ENCODE data around the gene CYP27B1. TPM values are rescaled to one million over a fixed set of nuclear protein-coding genes. Genes with fewer than 3 reads are reported as not detected.

The CYP27B1 gene
- total and polyA plus RNA-seq, 4 experiments from 2014 or later: 0.55 to 1.4 (median 0.78) TPM

DNA sequence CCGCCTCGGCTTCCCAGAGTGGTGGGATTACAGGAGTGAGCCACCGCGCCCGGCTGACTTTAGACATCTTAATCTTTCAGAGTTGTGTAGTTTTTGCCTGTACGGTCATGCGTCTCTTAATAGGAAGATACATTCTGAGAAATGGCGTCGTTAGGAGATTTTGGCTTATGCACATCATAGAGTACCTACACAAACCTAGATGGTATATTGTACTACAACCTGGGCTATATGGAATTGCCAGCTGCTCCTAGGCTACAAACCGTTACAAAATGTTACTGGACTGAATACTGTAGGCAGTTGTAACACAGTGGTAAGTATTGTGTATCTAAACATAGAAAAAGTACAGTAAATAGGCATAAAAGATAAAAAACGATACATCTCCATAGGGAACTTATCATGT, 17.0 kb upstream of the CYP27B1 start:
- H3K4me1 ChIP-seq (ENCODE audit: insufficient read depth, low read length): peaks cover 49% of the 10 kb centered on the region
- POLR2A ChIA-PET (ENCODE audit: partially characterized antibody): interaction anchor here (0.8 to 7.0 kb wide), 7 partner anchors 11 to 121 kb away, joined by 3 to 53 read pairs (median 7); partner anchors contain the start of genes CYP27B1, EEF1AKMT3, MARCHF9 and METTL1
- peak overlapping the region; percentile 72 to 98 (median 85) for H3K27ac Mint-ChIP-seq

DNA sequence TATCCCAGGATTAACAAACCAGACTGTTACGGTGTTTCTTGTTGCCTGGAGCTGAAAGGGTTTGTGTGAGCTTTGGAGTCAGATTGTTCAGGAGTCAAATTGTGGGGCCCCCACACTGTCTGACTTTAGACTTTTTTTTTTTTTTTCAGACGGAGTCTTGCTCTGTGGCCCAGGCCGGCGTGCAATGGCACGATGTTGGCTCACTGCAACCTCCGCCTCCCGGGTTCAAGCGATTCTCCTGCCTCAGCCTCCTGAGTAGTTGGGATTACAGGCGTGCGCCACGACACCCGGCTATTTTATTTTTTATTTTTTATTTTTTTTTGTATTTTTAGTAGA, 16.6 kb upstream of the CYP27B1 start:
- POLR2A ChIA-PET (ENCODE audit: partially characterized antibody): interaction anchor here (0.9 to 7.0 kb wide), 13 partner anchors 10 to 158 kb away, joined by 3 to 53 read pairs (median 4); partner anchors contain the start of genes ATP23, CYP27B1, EEF1AKMT3 and MARCHF9
- peaks cover 53% of the 10 kb centered on the region for H3K4me1 ChIP-seq (ENCODE audit: insufficient read depth, low read length)
- peak overlapping the region; percentile 95 to 100 (median 99) for H3K27ac Mint-ChIP-seq
- no peaks in the 10 kb centered on the region for H3K27me3 ChIP-seq (ENCODE audit: insufficient read depth, low read length)
- H3K4me3 ChIP-seq (ENCODE audit: low read length in 2 of 2): peak overlapping the region; percentile 92 to 97
- peaks cover 18 to 39% of the 10 kb centered on the region in 2 donors for H3K36me3 Mint-ChIP-seq
- no peak for DNase-seq
- H3K27ac ChIP-seq (ENCODE audit: low read depth, low read length): peak overlapping the region; percentile 73
- intact Hi-C loops (cut with micrococcal nuclease): loop anchor here (2.0 kb wide), 1 partner anchor 201 kb away; no protein-coding TSS in a partner anchor
- peak overlapping the region; percentile 95 to 100 (median 98) for H3K4me3 Mint-ChIP-seq
- CTCF ChIA-PET (ENCODE audit: partially characterized antibody): interaction anchor here (0.7 to 7.8 kb wide), 15 partner anchors 10 to 325 kb away, joined by 3 to 64 read pairs (median 4); partner anchors contain the start of genes AVIL, CTDSP2, EEF1AKMT3 and METTL1
- peaks cover 0 to 4% (median 0%) of the 10 kb centered on the region in 8 donors for H3K9me3 Mint-ChIP-seq
- H3K36me3 ChIP-seq (ENCODE audit: insufficient read depth, low read length): peaks cover 21% of the 10 kb centered on the region
- H3K9me3 ChIP-seq (ENCODE audit: control insufficient read depth in 1 of 2, low read length in 2 of 2): no peaks in the 10 kb centered on the region
- peaks cover 43 to 51% (median 47%) of the 10 kb centered on the region in 4 donors for H3K4me1 Mint-ChIP-seq
- H3K27me3 Mint-ChIP-seq: no peaks in the 10 kb centered on the region

More for the DNA sequence above, 17.0 kb upstream of the CYP27B1 start:
- Mint-ChIP-seq H3K4me3 (peak overlapping the region; percentile 71 to 84 (median 80)), H3K4me1 (peaks cover 41 to 53% (median 45%) of the 10 kb centered on the region in 4 donors), H3K9me3 (peaks cover 0 to 4% (median 0%) of the 10 kb centered on the region in 8 donors), H3K27me3 (no peaks in the 10 kb centered on the region), H3K36me3 (peaks cover 20 to 43% of the 10 kb centered on the region in 2 donors)
- intact Hi-C loops (cut with micrococcal nuclease): loop anchor here (2.0 kb wide), 1 partner anchor 201 kb away; no protein-coding TSS in a partner anchor
- Histone ChIP-seq H3K4me3 (ENCODE audit: low read length in 2 of 2) (no peak overlapping the region), H3K27ac (ENCODE audit: low read depth, low read length) (no peak overlapping the region), H3K9me3 (ENCODE audit: control insufficient read depth in 1 of 2, low read length in 2 of 2) (no peaks in the 10 kb centered on the region), H3K36me3 (ENCODE audit: insufficient read depth, low read length) (peaks cover 21% of the 10 kb centered on the region), H3K27me3 (ENCODE audit: insufficient read depth, low read length) (no peaks in the 10 kb centered on the region)
- CTCF ChIA-PET (ENCODE audit: partially characterized antibody): interaction anchor here (0.6 to 7.8 kb wide), 11 partner anchors 10 to 1129 kb away, joined by 3 to 64 read pairs (median 6); partner anchors contain the start of genes AVIL, CTDSP2, EEF1AKMT3 and METTL1
- DNase-seq: no peak

DNA sequence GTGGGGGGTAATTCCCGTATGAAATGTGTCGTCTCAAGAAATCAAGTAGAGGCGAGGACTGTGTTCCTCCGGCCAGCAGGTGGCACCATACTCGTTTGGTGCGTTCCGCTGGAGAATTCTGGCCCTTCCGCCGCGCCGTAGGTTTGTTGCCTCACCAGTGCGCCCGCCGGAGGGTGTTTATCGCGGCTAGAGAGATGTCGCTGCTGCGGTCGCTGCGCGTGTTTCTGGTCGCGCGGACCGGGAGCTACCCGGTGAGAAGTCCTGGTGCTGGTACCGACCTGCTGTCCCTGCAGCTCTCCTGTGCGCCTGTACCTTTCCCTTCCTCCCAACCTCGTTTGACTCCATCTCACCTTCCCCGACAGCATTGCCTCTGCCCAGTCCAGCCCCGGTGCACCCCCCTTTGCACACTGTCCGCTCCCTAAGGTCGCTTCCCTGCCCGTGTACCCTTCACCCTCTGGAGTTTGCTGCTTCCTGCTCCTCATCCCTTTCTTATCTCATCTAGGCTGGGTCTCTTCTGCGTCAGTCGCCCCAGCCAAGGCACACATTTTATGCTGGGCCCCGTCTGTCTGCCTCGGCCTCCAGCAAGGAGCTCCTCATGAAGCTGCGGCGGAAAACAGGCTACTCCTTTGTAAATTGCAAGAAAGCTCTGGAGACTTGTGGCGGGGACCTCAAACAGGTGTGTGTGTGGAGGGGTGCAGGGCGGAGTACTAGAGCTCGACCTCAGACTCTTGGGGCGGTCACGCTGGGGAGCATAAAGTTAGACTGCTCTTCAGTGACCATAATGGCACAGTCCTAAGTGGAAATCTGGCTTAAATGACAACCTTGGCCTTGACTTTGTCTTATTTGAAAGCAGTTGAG, 16.0 kb upstream of the CYP27B1 start, which contains the start of gene TSFM:
Gene TSFM, plus strand, starts transcription at position 180 of the 858 bp plus-strand sequence. Its CDS starts 15 bp downstream, at position 195.
- H3K27me3 Mint-ChIP-seq: no peaks in the 10 kb centered on the region
- Histone ChIP-seq H3K36me3 (ENCODE audit: insufficient read depth, low read length) (peaks cover 21% of the 10 kb centered on the region), H3K27me3 (ENCODE audit: insufficient read depth, low read length) (no peaks in the 10 kb centered on the region), H3K9me3 (ENCODE audit: control insufficient read depth in 1 of 2, low read length in 2 of 2) (no peaks in the 10 kb centered on the region), H3K27ac (ENCODE audit: low read depth, low read length) (peak within 1 kb of the TSS; percentile 73), H3K4me1 (ENCODE audit: insufficient read depth, low read length) (peaks cover 59% of the 10 kb centered on the region), H3K4me3 (ENCODE audit: low read length in 2 of 2) (peak within 1 kb of the TSS; percentile 92 to 97)
- intact Hi-C loops (cut with micrococcal nuclease): loop anchor here (1.0 to 2.0 kb wide), 7 partner anchors 11 to 200 kb away; partner anchors contain the start of genes CDK4, EEF1AKMT3 and METTL1
- peaks cover 0 to 4% (median 0%) of the 10 kb centered on the region in 8 donors for H3K9me3 Mint-ChIP-seq
- CTCF ChIA-PET (ENCODE audit: partially characterized antibody): interaction anchor here (0.6 to 7.8 kb wide), 19 partner anchors 9 to 324 kb away, joined by 3 to 64 read pairs (median 4); partner anchors contain the start of genes AVIL, CTDSP2, EEF1AKMT3 and METTL1
- H3K36me3 Mint-ChIP-seq: peaks cover 15 to 36% of the 10 kb centered on the region in 2 donors
- H3K27ac Mint-ChIP-seq: peak within 1 kb of the TSS; percentile 95 to 100 (median 99)
- peaks cover 46 to 57% (median 50%) of the 10 kb centered on the region in 4 donors for H3K4me1 Mint-ChIP-seq
- H3K4me3 Mint-ChIP-seq: peak within 1 kb of the TSS; percentile 95 to 100 (median 98)
- POLR2A ChIA-PET (ENCODE audit: partially characterized antibody): interaction anchor here (0.7 to 7.0 kb wide), 15 partner anchors 10 to 158 kb away, joined by 3 to 53 read pairs (median 4); partner anchors contain the start of genes ATP23, CYP27B1, EEF1AKMT3 and MARCHF9
- DNase-seq: peak; percentile 93 to 96 (median 94)

DNA sequence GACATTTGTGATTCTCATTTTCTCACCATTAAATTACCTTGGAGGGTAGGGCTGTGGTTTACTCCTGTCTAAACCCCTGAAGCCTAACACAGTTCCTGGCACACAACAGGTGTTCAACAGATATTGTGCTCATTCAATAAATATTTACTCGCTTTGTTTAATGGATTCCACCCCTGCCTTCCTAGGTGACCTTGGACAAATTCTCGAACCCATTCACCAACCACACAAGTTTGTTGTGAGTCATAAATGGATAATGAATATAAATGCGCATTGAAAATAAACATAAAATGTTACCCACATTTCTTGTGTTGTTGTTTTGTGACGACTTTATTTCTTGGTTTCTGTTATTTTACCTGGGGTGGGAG, 15.3 kb upstream of the CYP27B1 start:
- H3K27ac ChIP-seq (ENCODE audit: low read depth, low read length): peak overlapping the region; percentile 73
- no peak for DNase-seq
- peak overlapping the region; percentile 95 to 100 (median 99) for H3K27ac Mint-ChIP-seq
- peaks cover 46 to 59% (median 53%) of the 10 kb centered on the region in 4 donors for H3K4me1 Mint-ChIP-seq
- no peaks in the 10 kb centered on the region for H3K27me3 ChIP-seq (ENCODE audit: insufficient read depth, low read length)
- CTCF ChIA-PET (ENCODE audit: partially characterized antibody): interaction anchor here (0.8 to 7.8 kb wide), 20 partner anchors 9 to 125 kb away, joined by 3 to 64 read pairs (median 6); partner anchors contain the start of genes AVIL, CDK4, CTDSP2 and EEF1AKMT3
- H3K9me3 ChIP-seq (ENCODE audit: control insufficient read depth in 1 of 2, low read length in 2 of 2): no peaks in the 10 kb centered on the region
- POLR2A ChIA-PET (ENCODE audit: partially characterized antibody): interaction anchor here (0.8 to 7.0 kb wide), 13 partner anchors 10 to 155 kb away, joined by 3 to 53 read pairs (median 4); partner anchors contain the start of genes CTDSP2, CYP27B1, EEF1AKMT3 and MARCHF9
- peaks cover 0 to 4% (median 0%) of the 10 kb centered on the region in 8 donors for H3K9me3 Mint-ChIP-seq
- H3K36me3 ChIP-seq (ENCODE audit: insufficient read depth, low read length): peaks cover 19% of the 10 kb centered on the region
- peaks cover 59% of the 10 kb centered on the region for H3K4me1 ChIP-seq (ENCODE audit: insufficient read depth, low read length)
- H3K36me3 Mint-ChIP-seq: peaks cover 10 to 30% of the 10 kb centered on the region in 2 donors
- intact Hi-C loops (cut with micrococcal nuclease): loop anchor here (1.0 to 2.0 kb wide), 7 partner anchors 10 to 199 kb away; partner anchors contain the start of genes CDK4, EEF1AKMT3 and METTL1
- no peaks in the 10 kb centered on the region for H3K27me3 Mint-ChIP-seq
- H3K4me3 Mint-ChIP-seq: peak overlapping the region; percentile 95 to 100 (median 98)
- peak overlapping the region in 1 of 2 donors; percentile 92 for H3K4me3 ChIP-seq (ENCODE audit: low read length in 2 of 2)

DNA sequence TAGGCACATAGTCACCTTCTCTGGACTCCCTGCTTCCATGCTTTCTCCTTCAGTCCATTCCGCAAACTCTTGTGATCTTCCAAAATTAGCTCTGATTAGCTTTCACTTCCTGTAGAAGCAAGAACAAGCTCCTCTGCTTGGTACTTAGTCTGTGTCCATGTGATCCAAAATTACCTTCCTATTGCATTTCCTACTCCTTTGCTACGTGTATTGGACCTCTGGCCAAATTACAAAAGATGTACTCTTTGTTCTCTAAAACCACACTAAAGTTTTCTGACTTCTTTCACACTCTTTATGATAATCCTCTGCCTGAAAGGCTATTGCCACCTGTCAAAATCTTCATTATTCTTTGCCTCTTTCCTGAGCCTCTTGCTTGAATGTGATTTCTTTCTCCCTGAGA, 14.9 kb upstream of the CYP27B1 start:
- Mint-ChIP-seq H3K4me3 (peak overlapping the region; percentile 21 to 100 (median 97)), H3K36me3 (peaks cover 9 to 26% of the 10 kb centered on the region in 2 donors), H3K4me1 (peaks cover 46 to 64% (median 54%) of the 10 kb centered on the region in 4 donors), H3K9me3 (peaks cover 0 to 4% (median 0%) of the 10 kb centered on the region in 8 donors), H3K27me3 (no peaks in the 10 kb centered on the region), H3K27ac (peak overlapping the region; percentile 95 to 100 (median 99))
- no peaks in the 10 kb centered on the region for H3K27me3 ChIP-seq (ENCODE audit: insufficient read depth, low read length)
- H3K27ac ChIP-seq (ENCODE audit: low read depth, low read length): peak overlapping the region; percentile 73
- peaks cover 14% of the 10 kb centered on the region for H3K36me3 ChIP-seq (ENCODE audit: insufficient read depth, low read length)
- H3K4me3 ChIP-seq (ENCODE audit: low read length in 2 of 2): peak overlapping the region in 1 of 2 donors; percentile 92
- no peaks in the 10 kb centered on the region for H3K9me3 ChIP-seq (ENCODE audit: control insufficient read depth in 1 of 2, low read length in 2 of 2)
- ChIA-PET POLR2A (ENCODE audit: partially characterized antibody) (interaction anchor here (0.7 to 7.0 kb wide), 13 partner anchors 9 to 155 kb away, joined by 3 to 53 read pairs (median 3); partner anchors contain the start of genes CDK4, CTDSP2, CYP27B1 and EEF1AKMT3), CTCF (ENCODE audit: partially characterized antibody) (interaction anchor here (0.7 to 7.8 kb wide), 17 partner anchors 8 to 125 kb away, joined by 3 to 64 read pairs (median 6); partner anchors contain the start of genes CDK4, CYP27B1, EEF1AKMT3 and METTL1)
- H3K4me1 ChIP-seq (ENCODE audit: insufficient read depth, low read length): peaks cover 59% of the 10 kb centered on the region
- DNase-seq: peak in 1 of 5 donors; percentile 9
- intact Hi-C loops (cut with micrococcal nuclease): loop anchor here (1.0 to 2.0 kb wide), 7 partner anchors 10 to 199 kb away; partner anchors contain the start of genes CDK4, EEF1AKMT3 and METTL1

DNA sequence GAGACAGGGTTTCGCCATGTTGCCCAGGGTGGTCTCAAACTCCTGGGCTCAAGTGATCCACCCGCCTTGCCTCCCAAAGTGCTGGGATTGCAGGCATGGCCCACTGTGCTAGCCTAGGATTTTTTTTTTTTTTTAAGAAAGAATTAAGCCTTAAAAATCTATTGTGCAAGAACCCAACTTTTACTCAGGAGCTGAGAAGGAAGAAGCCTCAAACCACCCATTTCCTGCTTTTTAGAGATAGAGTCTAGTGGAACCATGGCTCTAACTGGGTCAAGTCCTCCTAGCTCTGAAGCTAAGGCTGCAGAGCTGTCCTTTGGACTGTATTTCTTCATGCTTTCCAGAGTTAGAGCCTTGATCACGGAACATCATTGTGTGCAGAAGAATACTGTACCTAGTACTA, 14.4 kb upstream of the CYP27B1 start:
- Histone ChIP-seq H3K27ac (ENCODE audit: low read depth, low read length) (peak overlapping the region; percentile 73), H3K4me1 (ENCODE audit: insufficient read depth, low read length) (peaks cover 59% of the 10 kb centered on the region), H3K27me3 (ENCODE audit: insufficient read depth, low read length) (no peaks in the 10 kb centered on the region), H3K36me3 (ENCODE audit: insufficient read depth, low read length) (peaks cover 9% of the 10 kb centered on the region), H3K4me3 (ENCODE audit: low read length in 2 of 2) (no peak overlapping the region), H3K9me3 (ENCODE audit: control insufficient read depth in 1 of 2, low read length in 2 of 2) (no peaks in the 10 kb centered on the region)
- peak overlapping the region; percentile 21 to 100 (median 97) for H3K4me3 Mint-ChIP-seq
- H3K36me3 Mint-ChIP-seq: peaks cover 6 to 20% of the 10 kb centered on the region in 2 donors
- intact Hi-C loops (cut with micrococcal nuclease): no loop called here
- peak in 2 of 5 donors; percentile 43 for DNase-seq
- H3K27ac Mint-ChIP-seq: peak overlapping the region; percentile 95 to 100 (median 99)
- ChIA-PET CTCF (ENCODE audit: partially characterized antibody) (interaction anchor here (0.7 to 7.8 kb wide), 17 partner anchors 8 to 126 kb away, joined by 3 to 64 read pairs (median 6); partner anchors contain the start of genes CDK4, CTDSP2, CYP27B1 and EEF1AKMT3), POLR2A (ENCODE audit: partially characterized antibody) (interaction anchor here (0.7 to 7.0 kb wide), 14 partner anchors 9 to 156 kb away, joined by 3 to 53 read pairs (median 3); partner anchors contain the start of genes CDK4, CTDSP2, CYP27B1 and EEF1AKMT3)
- peaks cover 0 to 4% (median 0%) of the 10 kb centered on the region in 8 donors for H3K9me3 Mint-ChIP-seq
- peaks cover 42 to 64% (median 54%) of the 10 kb centered on the region in 4 donors for H3K4me1 Mint-ChIP-seq
- H3K27me3 Mint-ChIP-seq: no peaks in the 10 kb centered on the region

Data from CD4-positive, alpha-beta memory T cell (primary cell).